KMS-11 (cell line): ENCODE data around the gene PPFIBP1.

ENCODE experiments used
- H2AFZ ChIP-seq: fragments of 200-600 bp; sonication (generic); 2 replicates; pipeline ENCODE4 v1.6.1; 2016; ENCODE audit warnings: antibody characterized with exemption, mixed run types, low read depth
- H3K27ac ChIP-seq: fragments of 200-600 bp; sonication (generic); 2 replicates; pipeline ENCODE4 v1.6.1; 2016; ENCODE audit warnings: mild to moderate bottlenecking, mixed run types
- H3K27me3 ChIP-seq: fragments of 200-600 bp; sonication (generic); 2 replicates; pipeline ENCODE4 v1.6.1; 2017; ENCODE audit warnings: mild to moderate bottlenecking, low read depth, mixed run types, moderate library complexity; ENCODE audit not compliant: insufficient read depth
- H3K36me3 ChIP-seq: fragments of 200-600 bp; sonication (generic); 2 replicates; pipeline ENCODE4 v1.6.1; 2017; ENCODE audit warnings: mild to moderate bottlenecking, mixed run types; ENCODE audit not compliant: insufficient read depth
- H3K4me1 ChIP-seq: fragments of 200-600 bp; sonication (generic); 2 replicates; pipeline ENCODE4 v1.6.1; 2016; ENCODE audit warnings: mild to moderate bottlenecking, low read depth, mixed run types; ENCODE audit not compliant: poor library complexity, severe bottlenecking
- H3K4me2 ChIP-seq: fragments of 200-600 bp; sonication (generic); 2 replicates; pipeline ENCODE4 v1.7.0; 2016; ENCODE audit warnings: mild to moderate bottlenecking, mixed run types
- H3K4me3 ChIP-seq: fragments of 200-600 bp; sonication (generic); IDR thresholded peaks from 2 replicates; pipeline ENCODE4 v1.6.1; 2017; ENCODE audit warnings: low read depth, low read length, mixed read lengths; ENCODE audit not compliant: insufficient read depth
- H3K79me2 ChIP-seq: fragments of 200-600 bp; sonication (generic); 2 replicates; pipeline ENCODE4 v1.6.1; 2016; ENCODE audit warnings: low read depth, mixed run types; ENCODE audit not compliant: insufficient read depth
- H3K9ac ChIP-seq: fragments of 200-600 bp; sonication (generic); 2 replicates; pipeline ENCODE4 v1.6.1; 2016; ENCODE audit warnings: mild to moderate bottlenecking, mixed run types
- H4K20me1 ChIP-seq: fragments of 200-600 bp; sonication (generic); 2 replicates; pipeline ENCODE4 v1.6.1; 2016; ENCODE audit warnings: mild to moderate bottlenecking, mixed run types; ENCODE audit not compliant: insufficient read depth
- CTCF ChIP-seq: fragments of 200-600 bp; sonication (generic); conservative IDR thresholded peaks from 2 replicates; pipeline ENCODE4 v1.6.1; 2017; ENCODE audit warnings: low read depth, mild to moderate bottlenecking, antibody characterized with exemption, low read length, moderate library complexity, mixed read lengths

The PPFIBP1 gene

GRCh38 chr12:27602516-27602915 lies 78.5 kb downstream of the PPFIBP1 start:
- H3K79me2 ChIP-seq = no peaks in the 10 kb centered on the region
- H3K4me3 ChIP-seq = no peak overlapping the region
- H2AFZ ChIP-seq = no peak overlapping the region
- H3K9ac ChIP-seq = no peak overlapping the region
- H4K20me1 ChIP-seq = no peaks in the 10 kb centered on the region
- no peak overlapping the region for H3K4me2 ChIP-seq
- no peak overlapping the region for H3K27ac ChIP-seq
- H3K36me3 ChIP-seq = no peaks in the 10 kb centered on the region
- no peaks in the 10 kb centered on the region for H3K27me3 ChIP-seq
- TF ChIP-seq CTCF = no peak
- no peaks in the 10 kb centered on the region for H3K4me1 ChIP-seq

GRCh38 chr12:27604431-27604830 lies 80.4 kb downstream of the PPFIBP1 start:
- TF ChIP-seq CTCF = no peak
- Histone ChIP-seq H3K27ac (no peak overlapping the region), H3K36me3 (no peaks in the 10 kb centered on the region), H2AFZ (no peak overlapping the region), H3K4me2 (no peak overlapping the region), H4K20me1 (no peaks in the 10 kb centered on the region), H3K79me2 (no peaks in the 10 kb centered on the region), H3K4me3 (no peak overlapping the region), H3K9ac (no peak overlapping the region), H3K4me1 (no peaks in the 10 kb centered on the region), H3K27me3 (no peaks in the 10 kb centered on the region)

- Histone ChIP-seq H3K4me1 (no peaks in the 10 kb centered on the region), H3K4me2 (no peak overlapping the region), H4K20me1 (no peaks in the 10 kb centered on the region), H3K9ac (no peak overlapping the region), H3K27me3 (no peaks in the 10 kb centered on the region), H3K4me3 (no peak overlapping the region), H3K36me3 (no peaks in the 10 kb centered on the region), H3K79me2 (no peaks in the 10 kb centered on the region), H2AFZ (no peak overlapping the region), H3K27ac (no peak overlapping the region)
- TF ChIP-seq CTCF = no peak
Measured at GRCh38 chr12:27606986-27607385, 83.0 kb downstream of the PPFIBP1 start.

- no peak overlapping the region for H3K27ac ChIP-seq
- no peak overlapping the region for H3K4me2 ChIP-seq
- TF ChIP-seq CTCF = no peak
- H3K36me3 ChIP-seq = no peaks in the 10 kb centered on the region
- no peaks in the 10 kb centered on the region for H3K4me1 ChIP-seq
- no peak overlapping the region for H2AFZ ChIP-seq
- H3K4me3 ChIP-seq = no peak overlapping the region
- no peaks in the 10 kb centered on the region for H4K20me1 ChIP-seq
- no peak overlapping the region for H3K9ac ChIP-seq
- H3K27me3 ChIP-seq = no peaks in the 10 kb centered on the region
- no peaks in the 10 kb centered on the region for H3K79me2 ChIP-seq
Measured at GRCh38 chr12:27607591-27607990, 83.6 kb downstream of the PPFIBP1 start.

- H3K4me1 ChIP-seq = no peaks in the 10 kb centered on the region
- TF ChIP-seq CTCF = no peak
- H3K4me2 ChIP-seq = no peak overlapping the region
- H3K9ac ChIP-seq = no peak overlapping the region
- H2AFZ ChIP-seq = no peak overlapping the region
- H3K27ac ChIP-seq = no peak overlapping the region
- H3K79me2 ChIP-seq = no peaks in the 10 kb centered on the region
- no peaks in the 10 kb centered on the region for H3K27me3 ChIP-seq
- H4K20me1 ChIP-seq = no peaks in the 10 kb centered on the region
- no peaks in the 10 kb centered on the region for H3K36me3 ChIP-seq
- H3K4me3 ChIP-seq = no peak overlapping the region
Measured at GRCh38 chr12:27608890-27609289, 84.9 kb downstream of the PPFIBP1 start.
